Measurements from ENCODE around the gene ADGRF3.
"Not testable (repeated sequence)": the region's sequence is repeated elsewhere in the genome, so short reads cannot be mapped to it uniquely, and the experiment has no call there.

DNA sequence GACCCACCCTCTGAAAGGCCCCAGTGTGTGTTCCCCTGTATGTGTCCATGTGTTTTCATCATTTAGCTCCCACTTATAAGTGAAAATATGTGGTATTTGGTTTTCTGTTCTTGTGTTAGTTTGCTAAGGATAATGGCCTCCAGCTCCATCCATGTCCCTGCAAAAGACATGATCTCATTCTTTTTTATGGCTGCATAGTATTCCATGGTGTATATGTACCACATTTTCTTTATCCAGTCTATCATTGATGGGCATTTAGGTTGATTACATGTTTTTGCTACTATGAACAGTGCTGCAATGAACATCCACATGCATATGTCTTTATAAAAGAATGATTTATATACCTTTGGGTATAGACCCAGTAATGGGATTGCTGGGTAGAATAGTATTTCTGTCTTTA lies 22.1 kb downstream of the ADGRF3 start:
- TF ChIP-seq, protein P1, sequence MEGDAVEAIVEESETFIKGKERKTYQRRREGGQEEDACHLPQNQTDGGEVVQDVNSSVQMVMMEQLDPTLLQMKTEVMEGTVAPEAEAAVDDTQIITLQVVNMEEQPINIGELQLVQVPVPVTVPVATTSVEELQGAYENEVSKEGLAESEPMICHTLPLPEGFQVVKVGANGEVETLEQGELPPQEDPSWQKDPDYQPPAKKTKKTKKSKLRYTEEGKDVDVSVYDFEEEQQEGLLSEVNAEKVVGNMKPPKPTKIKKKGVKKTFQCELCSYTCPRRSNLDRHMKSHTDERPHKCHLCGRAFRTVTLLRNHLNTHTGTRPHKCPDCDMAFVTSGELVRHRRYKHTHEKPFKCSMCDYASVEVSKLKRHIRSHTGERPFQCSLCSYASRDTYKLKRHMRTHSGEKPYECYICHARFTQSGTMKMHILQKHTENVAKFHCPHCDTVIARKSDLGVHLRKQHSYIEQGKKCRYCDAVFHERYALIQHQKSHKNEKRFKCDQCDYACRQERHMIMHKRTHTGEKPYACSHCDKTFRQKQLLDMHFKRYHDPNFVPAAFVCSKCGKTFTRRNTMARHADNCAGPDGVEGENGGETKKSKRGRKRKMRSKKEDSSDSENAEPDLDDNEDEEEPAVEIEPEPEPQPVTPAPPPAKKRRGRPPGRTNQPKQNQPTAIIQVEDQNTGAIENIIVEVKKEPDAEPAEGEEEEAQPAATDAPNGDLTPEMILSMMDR (IDR thresholded peaks at IDR 0.05; ENCODE audit: low read length), result not testable (repeated sequence)
- not testable (repeated sequence) for TF ChIP-seq EZH2 (IDR thresholded peaks at IDR 0.05; ENCODE audit: borderline replicate concordance, low read length)

Data from OCI-LY1 (cell line).